Activated CD4-positive, alpha-beta T cell treated with anti-CD3 and anti-CD28 coated beads for 48 hours (primary cell): Measurements from ENCODE around the gene PIGR.
A peak's percentile ranks its signal among the peaks of the same experiment; 100 is the strongest.

Source experiments
- DNase-seq: peaks from one replicate; pipeline ENCODE4 v3.0.0-alpha.2; 2020

PIGR gene, protein sequence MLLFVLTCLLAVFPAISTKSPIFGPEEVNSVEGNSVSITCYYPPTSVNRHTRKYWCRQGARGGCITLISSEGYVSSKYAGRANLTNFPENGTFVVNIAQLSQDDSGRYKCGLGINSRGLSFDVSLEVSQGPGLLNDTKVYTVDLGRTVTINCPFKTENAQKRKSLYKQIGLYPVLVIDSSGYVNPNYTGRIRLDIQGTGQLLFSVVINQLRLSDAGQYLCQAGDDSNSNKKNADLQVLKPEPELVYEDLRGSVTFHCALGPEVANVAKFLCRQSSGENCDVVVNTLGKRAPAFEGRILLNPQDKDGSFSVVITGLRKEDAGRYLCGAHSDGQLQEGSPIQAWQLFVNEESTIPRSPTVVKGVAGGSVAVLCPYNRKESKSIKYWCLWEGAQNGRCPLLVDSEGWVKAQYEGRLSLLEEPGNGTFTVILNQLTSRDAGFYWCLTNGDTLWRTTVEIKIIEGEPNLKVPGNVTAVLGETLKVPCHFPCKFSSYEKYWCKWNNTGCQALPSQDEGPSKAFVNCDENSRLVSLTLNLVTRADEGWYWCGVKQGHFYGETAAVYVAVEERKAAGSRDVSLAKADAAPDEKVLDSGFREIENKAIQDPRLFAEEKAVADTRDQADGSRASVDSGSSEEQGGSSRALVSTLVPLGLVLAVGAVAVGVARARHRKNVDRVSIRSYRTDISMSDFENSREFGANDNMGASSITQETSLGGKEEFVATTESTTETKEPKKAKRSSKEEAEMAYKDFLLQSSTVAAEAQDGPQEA

DNA sequence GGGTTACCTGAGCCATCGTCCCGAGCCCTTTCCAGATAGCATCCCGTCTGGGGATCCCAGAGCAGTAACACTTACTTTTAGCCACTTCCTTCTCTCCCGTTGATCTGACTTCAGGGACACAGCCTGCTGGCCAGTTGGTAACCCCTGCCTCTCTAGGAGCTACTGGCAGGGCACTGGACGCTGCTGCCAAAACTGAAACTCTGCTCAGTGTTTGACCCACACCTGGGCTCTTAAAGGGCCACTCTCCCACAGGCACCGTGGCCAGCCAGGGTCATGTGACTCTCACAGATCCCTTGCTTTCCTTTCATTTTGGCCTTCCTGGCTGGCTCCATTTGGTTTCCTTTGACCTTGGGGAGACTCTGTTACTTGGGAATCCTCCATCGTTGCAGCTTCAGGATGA, at the start of gene PIGR:
PIGR (minus strand) TSS at position 206 of the 400 bp plus-strand sequence. CDS start 5,935 bp downstream, outside the sequence.
- no peak for DNase-seq

DNA sequence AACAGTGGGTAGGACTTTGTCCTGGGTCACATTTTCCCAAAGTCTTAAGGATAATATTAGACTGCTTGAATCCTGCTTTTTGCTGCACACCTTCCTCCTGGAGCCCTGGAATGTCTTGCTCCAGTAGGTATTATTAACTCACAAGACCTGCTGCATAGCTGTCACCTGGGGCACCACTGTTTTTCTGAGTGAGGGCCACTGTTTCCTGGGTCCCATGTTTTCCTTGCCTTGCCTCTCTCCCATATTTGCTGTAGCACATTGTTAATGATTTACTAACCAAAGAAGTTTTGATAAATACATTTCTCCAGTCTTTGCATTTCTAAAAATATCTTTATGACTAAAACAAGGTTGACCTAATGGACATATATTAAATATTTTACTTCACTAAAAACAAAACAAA, 46.5 kb upstream of the PIGR start:
- no peak for DNase-seq

- no peak for DNase-seq
Observed at GRCh38 chr1:206987873-206988272, 41.6 kb upstream of the PIGR start.

- DNase-seq: no peak
Observed at GRCh38 chr1:206986885-206987284, 40.6 kb upstream of the PIGR start.

- no peak for DNase-seq
Observed at GRCh38 chr1:206986402-206986801, 40.1 kb upstream of the PIGR start.

DNA sequence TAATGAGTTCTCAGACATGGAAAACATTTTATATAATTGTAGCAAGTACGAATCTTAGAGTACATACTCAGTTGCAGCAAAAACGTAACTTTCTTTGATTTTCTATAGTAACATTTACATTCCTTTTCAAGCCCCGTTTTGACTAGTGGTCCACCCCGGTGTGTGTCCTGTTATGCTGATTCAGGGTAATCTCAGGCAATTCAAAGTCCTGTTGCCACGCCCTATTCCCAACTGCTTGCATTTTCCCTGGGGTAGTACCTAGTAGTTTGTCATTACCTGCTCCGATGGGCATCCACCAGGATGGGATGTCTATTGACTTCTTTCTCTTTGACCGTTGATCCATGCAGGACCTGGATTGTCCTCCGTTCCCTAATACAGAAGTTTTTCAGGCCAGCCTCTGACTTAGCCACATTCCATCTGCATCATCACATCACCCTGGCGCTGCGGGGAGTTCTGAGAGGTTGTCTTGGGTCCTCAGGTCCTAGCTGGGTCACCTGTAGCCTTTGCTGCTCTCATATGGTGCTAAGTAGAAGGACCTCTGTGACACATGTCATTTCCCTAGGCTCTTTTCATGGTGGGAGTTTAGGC, 39.0 kb upstream of the PIGR start:
- no peak for DNase-seq

DNA sequence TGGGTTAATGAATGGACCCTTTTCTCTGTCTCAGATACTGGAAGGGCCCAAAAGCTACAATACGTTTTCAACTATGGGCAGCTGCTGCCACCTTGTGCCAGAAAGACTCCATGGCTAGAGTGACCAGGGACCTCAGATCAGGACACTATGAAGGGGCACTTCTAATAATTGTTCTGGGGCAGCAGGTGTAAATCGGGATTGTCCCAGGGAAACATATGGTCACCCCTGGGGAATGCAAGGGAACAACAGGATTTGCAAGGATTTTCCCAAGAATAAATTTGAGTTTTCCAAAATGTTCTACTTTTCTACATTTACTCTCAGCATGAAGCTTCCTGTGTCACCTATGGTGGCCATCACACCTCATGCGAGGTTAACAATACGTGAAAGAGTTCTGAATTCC, 36.0 kb upstream of the PIGR start:
- DNase-seq: peak; percentile 67

DNA sequence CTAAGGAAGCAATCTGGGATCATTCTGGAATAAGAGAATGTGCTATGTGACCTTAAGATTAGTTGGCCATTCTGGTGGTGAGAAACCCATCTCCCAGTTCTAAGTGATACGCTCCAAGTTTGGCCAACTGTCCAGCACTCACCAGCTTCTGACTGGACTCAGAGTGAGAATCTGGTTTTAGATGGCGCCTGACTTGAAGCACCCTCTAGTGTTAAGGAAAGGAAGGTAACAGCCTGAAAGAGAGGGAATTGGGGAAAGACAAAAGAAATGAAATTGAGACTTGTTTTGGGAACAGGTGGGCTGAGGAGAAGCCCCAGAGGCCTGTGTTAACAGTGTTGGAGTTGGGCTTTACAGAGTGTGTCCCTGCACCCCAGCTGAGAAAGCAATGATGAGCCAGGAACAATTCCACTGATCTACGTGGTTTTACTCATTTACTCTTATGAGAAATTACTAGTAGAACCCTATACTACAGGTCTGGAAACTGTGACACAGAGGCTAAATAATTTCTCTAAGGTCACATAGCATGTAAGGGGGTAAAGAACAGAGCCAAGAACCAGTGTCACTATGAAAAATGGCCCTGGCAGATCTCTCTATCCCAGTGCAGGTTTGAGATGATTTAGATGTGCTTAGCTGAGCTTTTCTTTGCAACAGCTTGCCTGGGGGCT, 33.2 kb upstream of the PIGR start:
- DNase-seq: no peak

- DNase-seq: no peak
Observed at GRCh38 chr1:206978259-206978658, 32.0 kb upstream of the PIGR start.

DNA sequence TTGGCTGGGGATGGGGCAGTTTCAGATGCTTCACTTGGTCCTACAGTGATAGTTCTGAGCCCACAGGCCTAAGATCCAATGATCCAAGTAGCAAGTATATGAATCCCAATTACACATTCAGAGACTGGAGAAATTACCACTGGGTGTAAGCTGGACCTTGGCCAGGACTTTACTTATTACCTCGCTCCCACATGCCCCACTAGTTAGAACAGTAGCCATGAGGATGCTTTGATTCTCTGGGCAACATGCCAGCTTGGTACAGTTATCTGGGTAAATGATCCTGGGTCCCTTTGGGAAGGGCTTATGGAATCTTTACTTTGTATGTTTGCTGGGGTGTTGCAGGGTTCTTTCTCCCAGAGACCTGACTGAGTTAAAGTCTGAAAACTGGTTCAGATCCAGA, 29.0 kb upstream of the PIGR start:
- no peak for DNase-seq

- DNase-seq: no peak
Observed at GRCh38 chr1:206974140-206974539, 27.9 kb upstream of the PIGR start.

- DNase-seq: no peak
Observed at GRCh38 chr1:206972728-206973127, 26.5 kb upstream of the PIGR start.

- no peak for DNase-seq
Observed at GRCh38 chr1:206971029-206971655, 24.9 kb upstream of the PIGR start.

DNA sequence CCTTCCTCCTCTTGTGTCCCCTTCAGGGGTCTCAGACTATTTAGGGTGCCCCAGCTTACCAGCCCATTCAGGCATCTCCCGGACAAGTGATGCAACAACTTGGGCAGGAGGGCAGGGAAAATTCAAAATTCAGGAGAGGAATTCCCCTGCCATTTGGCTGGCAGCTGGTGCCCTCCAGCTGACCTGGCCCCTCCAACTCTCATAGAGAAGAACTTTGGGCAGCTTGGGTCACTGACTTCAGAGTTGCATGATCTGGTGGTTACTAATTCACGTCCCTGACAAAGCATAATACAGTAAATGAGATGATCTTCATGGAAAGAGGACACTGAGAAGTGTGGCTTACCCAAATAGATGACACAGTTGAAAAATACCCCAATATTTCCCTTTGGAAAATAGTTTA, 24.2 kb upstream of the PIGR start, which contains the start of gene FCAMR:
FCAMR (minus strand) TSS at position 15 of the 400 bp plus-strand sequence. CDS start 335 bp downstream, outside the sequence.
- no peak for DNase-seq

DNA sequence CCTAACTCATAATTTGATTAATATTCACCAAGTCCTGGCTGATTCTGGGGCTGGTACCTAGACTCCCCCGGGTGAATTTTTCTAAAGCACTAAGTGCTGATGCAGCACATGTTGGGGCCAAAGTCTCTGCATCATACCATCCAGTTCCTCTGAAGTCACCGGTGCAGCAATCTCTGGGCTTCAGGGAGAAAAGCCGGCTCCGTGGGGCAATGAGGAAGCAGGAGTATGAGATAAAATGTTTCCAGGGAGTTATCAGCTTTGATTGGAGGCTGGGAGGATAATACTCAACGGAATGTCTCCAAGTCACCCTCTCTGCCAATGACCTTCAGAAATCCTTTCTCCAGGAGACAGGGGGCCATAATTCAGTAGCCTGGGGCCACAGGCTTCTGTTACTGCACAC, 22.8 kb upstream of the PIGR start:
- DNase-seq: no peak

GRCh38 chr1:206967096-206967849, 21.0 kb upstream of the PIGR start:
- no peak for DNase-seq

DNA sequence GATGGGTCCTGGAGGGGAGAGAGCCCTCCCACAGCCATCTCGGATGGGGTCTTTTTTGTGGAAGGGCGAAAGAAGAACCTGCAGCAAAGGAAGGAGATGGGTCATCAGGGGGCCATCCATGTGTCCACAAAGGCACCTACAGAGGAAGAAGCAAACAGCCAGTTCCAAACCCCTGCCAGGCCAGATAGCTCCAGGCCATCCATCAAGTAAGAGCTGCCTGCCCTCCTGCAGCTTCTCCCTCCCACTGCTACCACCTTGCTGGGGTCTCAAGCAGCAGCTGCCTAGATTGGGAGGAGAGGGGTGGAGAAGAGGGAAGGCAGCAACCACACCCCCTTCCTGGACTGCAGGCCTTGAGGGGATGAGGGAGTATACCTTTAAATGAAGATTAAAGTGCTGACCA, 19.5 kb upstream of the PIGR start:
- DNase-seq: no peak

- no peak for DNase-seq
Observed at GRCh38 chr1:206963740-206964139, 17.5 kb upstream of the PIGR start.

GRCh38 chr1:206963119-206963712, 16.9 kb upstream of the PIGR start:
- DNase-seq: no peak

DNA sequence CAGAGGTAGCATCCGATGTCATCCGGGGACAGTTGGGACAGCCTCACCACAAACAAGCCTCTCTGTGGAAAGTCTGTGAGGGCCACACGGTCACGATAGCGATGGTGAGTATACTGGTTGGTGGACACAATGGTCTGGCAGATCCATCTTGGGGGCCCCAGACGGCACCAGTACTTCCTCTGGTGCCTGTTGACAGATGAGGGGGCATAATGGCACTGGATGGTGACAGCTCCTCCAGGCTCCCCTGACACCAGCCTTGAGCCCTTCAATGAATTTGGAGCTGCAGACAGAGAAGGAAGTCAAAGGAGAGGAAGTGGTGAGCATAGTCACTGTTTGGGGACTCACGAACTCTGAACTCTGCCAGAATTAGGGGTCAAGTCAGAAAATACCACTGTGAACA, 16.0 kb upstream of the PIGR start:
- no peak for DNase-seq

DNA sequence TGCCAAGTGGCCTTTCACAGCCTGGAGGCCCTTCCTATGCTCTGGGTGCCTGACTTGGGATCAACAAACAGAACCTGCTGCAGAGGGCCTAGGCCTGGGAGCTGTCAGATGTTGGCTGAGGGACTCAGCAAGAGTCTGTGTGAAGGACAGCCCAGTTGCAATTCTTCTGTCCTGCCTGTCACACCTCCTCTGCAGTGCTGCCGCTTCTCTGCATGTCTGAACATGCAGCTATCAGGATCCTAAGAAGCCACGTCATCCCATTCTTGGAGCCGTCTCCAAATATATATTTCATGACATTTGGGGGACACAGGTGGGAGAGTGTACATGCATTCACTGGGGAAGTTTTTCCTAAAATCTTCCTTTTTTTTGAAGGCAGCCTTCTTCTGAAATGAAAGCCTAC, 15.4 kb upstream of the PIGR start:
- DNase-seq: no peak
